DMS114 treated with DMSO at 0.1 percent for 48 hours (cell line): ENCODE results near the gene GPR65.
A peak's percentile ranks its signal among the peaks of the same experiment; 100 is the strongest.
"Not testable (repeated sequence)": the region's sequence is repeated elsewhere in the genome, so short reads cannot be mapped to it uniquely, and the experiment has no call there.

Source experiments
- DNase-seq: peaks from one replicate; lab custom pipeline; 2025; ENCODE audit not compliant: unreplicated experiment; lab: John Stamatoyannopoulos, UW

GPR65 gene

DNA sequence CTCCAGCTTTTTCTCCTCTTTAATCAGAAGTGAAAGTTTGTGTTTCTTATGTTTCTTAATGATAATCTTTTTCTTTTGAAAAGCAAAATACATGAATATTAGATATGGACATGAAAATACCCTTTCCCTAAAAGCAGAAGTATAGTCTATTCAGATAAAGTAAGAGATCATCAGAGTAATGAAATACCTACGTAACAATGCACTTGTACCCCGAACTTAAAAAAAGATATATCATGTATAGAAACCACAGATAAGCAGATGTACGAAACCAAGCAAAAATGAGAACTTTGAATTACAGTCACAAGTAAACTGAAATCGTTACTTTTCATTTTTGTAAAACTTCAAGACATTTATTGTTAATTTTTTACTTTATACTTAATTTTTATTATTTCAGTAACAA is 1.5 kb upstream of the GPR65 start:
- no peak for DNase-seq

GRCh38 chr14:88004506-88005036 is 364 bp upstream of the GPR65 start:
- DNase-seq = no peak

DNA sequence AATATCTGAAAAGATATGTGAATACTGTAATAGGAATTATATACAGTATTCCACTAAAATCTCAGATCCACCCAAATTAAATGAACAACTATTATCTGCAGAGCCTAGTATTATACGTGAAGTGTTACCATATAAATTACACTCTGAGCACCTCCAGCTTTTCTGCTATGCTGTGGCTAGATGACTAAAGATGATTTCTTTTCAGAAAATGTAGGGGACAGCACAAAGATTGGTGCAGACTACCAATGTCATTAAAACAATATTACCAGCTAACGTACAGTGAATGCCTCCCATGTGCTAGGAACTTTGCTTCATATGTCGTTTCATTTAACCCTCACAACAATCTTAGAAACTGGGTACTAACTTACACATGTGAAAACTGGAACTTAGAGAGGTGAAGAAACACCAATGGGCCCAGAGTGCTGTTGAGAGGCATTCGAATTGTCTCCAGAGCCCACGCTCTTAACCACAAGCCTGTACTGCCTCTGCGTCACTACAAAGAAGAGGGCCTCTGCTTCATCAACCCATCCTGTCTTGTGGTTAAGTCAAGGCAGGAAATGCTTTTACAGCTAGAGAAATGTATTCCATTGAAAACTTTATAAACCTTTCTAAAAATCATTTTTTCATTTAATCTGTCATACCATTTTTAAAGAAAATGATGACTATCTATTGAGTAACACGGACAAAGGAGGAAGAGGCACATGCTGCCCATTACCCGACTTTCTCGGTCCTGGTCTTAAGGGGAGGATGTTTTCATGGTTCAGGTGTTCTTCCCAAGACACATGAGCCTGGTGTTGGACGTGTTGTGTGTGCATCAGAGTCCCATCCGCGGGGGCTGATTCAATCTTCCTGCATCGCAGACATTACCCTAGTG is 1.3 kb downstream of the GPR65 start:
- no peak for DNase-seq

- no peak for DNase-seq
Measured at GRCh38 chr14:88007608-88008007, 2.7 kb downstream of the GPR65 start.

DNA sequence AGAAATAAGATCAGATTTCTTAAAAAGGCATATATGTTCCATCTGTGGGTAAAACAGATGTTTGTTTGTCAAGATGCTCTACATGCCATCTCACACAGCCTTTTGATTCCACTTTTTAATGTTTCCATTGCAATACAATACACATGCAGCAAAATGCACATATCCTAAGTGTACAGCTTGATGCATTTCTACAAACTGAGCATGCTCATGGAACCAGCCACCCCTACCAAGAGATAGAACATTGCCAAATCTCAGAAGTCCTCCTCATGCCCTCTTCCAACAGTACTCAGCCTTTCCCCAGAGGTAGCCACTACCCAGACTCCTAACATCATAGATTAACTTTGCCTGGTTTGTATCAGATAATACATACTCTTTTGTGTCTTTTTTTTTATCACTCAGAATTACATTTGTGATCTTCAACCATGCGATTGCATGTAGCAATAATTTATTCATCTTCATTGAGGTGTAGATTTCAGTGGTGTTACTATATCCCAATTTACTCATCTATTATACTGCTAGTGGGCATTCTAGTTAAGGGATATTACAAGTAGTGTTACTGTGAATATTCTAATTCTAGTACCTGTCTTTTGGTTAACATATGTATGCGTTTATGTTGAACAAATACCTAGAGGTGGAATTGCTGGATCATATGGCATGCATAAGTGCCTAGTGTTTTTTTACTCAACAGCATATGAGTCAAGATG is 3.3 kb downstream of the GPR65 start:
- DNase-seq = no peak

DNA sequence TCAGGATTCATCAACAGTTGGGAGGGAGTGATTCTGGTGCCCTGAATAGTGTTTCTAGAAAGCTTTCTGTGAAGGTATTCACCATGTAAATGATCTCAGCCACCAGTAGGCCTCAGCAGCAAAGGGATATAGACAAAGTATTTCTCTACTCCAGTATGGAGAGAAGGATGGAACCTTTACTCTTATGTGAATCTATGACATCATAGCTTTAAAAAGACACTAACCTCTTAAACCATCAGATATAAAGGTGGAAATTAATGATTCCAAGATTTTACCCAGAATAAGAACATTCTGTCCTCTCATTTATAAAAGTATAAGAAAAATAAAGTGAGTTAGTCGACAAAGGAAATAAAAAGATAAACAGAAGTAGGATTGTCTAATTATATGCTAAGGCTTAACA is 4.6 kb downstream of the GPR65 start:
- DNase-seq = no peak

GRCh38 chr14:88010331-88010730 is 5.4 kb downstream of the GPR65 start:
- DNase-seq = peak; percentile 0

DNA sequence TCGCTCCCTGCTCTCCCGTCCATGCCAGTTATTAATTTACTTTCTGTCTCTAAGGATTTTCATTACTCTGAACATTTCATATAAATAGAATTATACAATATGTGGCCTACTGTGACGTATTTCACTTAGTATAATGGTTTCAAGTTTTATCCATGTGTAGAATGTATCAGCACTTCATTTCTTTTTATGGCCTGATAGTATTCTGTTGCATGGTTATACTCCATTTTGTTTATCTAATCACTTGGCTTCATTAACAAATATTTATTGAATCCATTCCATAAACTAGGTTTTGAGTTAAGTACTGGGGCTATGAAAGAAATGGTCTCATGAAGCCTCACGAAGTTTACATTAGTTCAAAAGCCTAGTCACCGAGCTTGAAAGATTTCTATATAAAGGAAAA is 7.6 kb downstream of the GPR65 start:
- DNase-seq = no peak

DNA sequence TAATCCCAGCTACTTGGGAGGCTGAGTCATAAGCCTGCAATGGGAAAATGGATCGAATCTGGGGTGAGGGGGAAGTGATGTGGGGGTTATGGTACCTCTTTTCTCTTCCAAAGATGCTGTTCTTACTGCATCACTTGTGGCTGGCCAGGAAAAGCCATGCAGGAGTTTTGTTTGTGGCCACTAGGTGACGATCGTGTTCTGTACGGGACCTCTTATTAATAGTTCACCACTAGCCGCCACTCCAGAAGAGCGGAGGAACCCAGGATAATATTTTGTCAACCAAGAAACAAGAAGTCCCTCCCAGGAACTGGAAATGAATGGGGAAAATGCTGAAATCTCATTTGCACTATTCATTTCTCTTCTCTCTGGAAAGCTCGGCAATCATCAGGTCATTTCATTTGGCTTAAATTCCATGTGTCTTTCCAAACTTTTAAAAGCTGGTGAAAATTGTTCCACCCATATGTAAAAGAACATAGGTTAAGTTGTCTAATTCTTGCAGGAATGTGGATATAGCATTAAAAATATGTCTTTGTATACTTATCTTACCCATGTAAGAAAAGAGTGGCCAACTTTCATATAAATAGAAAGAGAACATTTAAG is 8.9 kb downstream of the GPR65 start:
- DNase-seq = peak; percentile 75

- no peak for DNase-seq
Measured at GRCh38 chr14:88016768-88017167, 11.8 kb downstream of the GPR65 start.

DNA sequence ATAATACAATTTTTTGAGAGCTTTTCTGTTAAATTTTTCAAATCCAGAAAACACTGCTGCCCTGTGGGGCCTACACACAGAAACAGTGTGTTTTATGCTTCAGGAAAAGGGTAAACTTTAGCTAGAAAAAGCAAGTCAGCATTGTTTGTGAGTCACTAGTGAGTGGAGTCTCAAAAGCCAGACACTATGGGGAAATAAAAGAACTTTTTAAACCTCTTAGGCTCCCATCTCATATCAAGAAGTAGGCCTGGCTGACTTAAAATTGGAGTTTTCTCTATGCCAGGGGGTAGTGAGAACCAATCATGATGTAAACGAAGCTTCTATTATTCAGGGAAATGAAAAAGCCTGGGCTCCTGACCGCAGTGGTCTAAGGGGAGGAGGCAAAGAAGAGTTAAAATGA is 12.6 kb downstream of the GPR65 start:
- no peak for DNase-seq

- no peak for DNase-seq
Measured at GRCh38 chr14:88023658-88024187, 18.8 kb downstream of the GPR65 start.

- not testable (repeated sequence) for DNase-seq
Measured at GRCh38 chr14:88024252-88025086, 19.5 kb downstream of the GPR65 start.

GRCh38 chr14:88025313-88025712 is 20.4 kb downstream of the GPR65 start:
- no peak for DNase-seq

GRCh38 chr14:88026890-88027289 is 22.0 kb downstream of the GPR65 start:
- no peak for DNase-seq

DNA sequence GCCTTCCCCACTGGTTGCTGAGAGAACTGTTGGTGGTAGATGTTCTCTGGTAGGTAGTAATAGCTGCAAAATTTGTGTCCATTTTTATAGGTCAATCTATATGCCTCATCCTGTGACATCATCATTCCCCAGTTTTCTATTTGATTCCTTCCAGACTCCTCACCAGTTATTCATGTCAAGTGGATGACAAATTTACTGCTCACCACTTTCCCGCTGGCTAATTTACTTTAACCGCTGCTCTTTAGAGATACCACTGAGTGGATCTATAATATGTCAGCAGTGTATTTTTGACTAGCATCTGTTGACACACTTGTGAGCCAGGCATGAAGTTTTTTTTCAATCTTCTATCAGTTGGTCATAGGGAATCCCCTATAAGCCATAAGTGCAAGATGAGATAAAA is 24.6 kb downstream of the GPR65 start:
- no peak for DNase-seq

GRCh38 chr14:88030079-88030478 is 25.1 kb downstream of the GPR65 start:
- no peak for DNase-seq

DNA sequence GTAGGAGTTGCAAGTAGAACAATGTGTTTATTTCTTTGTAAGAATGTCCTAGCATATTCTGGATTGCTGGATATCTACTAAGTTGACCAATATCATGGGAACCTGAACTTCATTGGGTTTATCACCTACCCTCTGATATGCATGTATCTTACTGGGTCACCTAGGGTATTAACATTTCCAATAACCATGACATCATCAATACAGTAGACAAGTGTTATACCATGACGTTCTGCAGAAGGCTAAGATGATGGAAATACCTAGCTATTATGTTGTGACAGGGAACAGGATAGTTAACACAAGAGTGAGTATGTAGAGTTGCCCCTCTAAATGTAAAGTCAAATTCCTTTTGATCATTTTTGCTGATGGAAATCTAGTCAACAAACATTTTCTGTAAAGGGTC is 26.0 kb downstream of the GPR65 start:
- no peak for DNase-seq

DNA sequence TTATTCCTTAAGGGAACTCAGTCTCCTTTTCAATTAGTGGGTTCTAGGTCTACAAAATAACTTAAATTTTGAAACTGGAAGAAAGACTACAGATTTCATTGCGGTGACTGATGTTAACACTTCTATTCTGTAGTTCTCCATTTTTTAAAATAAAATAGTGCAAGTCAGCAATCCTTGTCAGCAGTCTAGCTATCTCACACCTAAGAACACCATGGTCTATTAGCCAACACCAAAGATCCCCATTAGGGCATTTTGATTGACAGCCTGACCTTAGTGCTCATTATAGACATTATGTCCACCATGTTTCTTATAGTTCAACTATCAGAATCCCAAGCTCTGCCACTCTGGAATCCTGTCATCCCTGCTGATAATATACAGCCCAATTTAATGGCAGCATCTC is 27.4 kb downstream of the GPR65 start:
- no peak for DNase-seq

GRCh38 chr14:88034076-88034475 is 29.1 kb downstream of the GPR65 start:
- no peak for DNase-seq

- DNase-seq = no peak
Measured at GRCh38 chr14:88036422-88036821, 31.5 kb downstream of the GPR65 start.
